Smooth muscle cell (in vitro differentiated cells): ENCODE measurements around the gene SLC24A3. TPM values are rescaled to one million over a fixed set of nuclear protein-coding genes. Genes with fewer than 3 reads are reported as not detected.

Experiments
- DNase-seq: peaks from one replicate; lab custom pipeline; 2025; ENCODE audit not compliant: unreplicated experiment; lab: John Stamatoyannopoulos, UW
- H2AFZ ChIP-seq: fragments of 200-600 bp; sonication (generic); 2 replicates; pipeline ENCODE4 v1.6.0; 2016; ENCODE audit warnings: antibody characterized with exemption, low read depth, mild to moderate bottlenecking
- H3F3A ChIP-seq: fragments of 200-600 bp; sonication (generic); 2 replicates; pipeline ENCODE4 v1.6.0; 2017; ENCODE audit warnings: antibody characterized with exemption, low read depth
- H3K27ac ChIP-seq: fragments of 200-600 bp; sonication (generic); 2 replicates; pipeline ENCODE4 v1.5.1; 2016; ENCODE audit warnings: low read depth, mild to moderate bottlenecking
- H3K27me3 ChIP-seq: fragments of 200-600 bp; sonication (generic); 2 replicates; pipeline ENCODE4 v1.6.1; 2016; ENCODE audit warnings: low read depth, mild to moderate bottlenecking
- H3K36me3 ChIP-seq: fragments of 200-600 bp; sonication (generic); 2 replicates; pipeline ENCODE4 v1.5.1; 2016; ENCODE audit warnings: low read depth
- H3K4me1 ChIP-seq: fragments of 200-600 bp; sonication (generic); 2 replicates; pipeline ENCODE4 v1.5.1; 2016; ENCODE audit warnings: low read depth
- H3K4me2 ChIP-seq: fragments of 200-600 bp; sonication (generic); 2 replicates; pipeline ENCODE4 v1.6.0; 2016; ENCODE audit warnings: mild to moderate bottlenecking
- H3K4me3 ChIP-seq: fragments of 200-600 bp; sonication (generic); 2 replicates; pipeline ENCODE4 v1.5.1; 2016; ENCODE audit warnings: mild to moderate bottlenecking
- H3K79me2 ChIP-seq: fragments of 200-600 bp; sonication (generic); 2 replicates; pipeline ENCODE4 v1.6.0; 2016; ENCODE audit warnings: low read depth, mild to moderate bottlenecking
- H3K9ac ChIP-seq: fragments of 200-600 bp; sonication (generic); 2 replicates; pipeline ENCODE4 v1.6.0; 2016; ENCODE audit warnings: low read depth
- H3K9me3 ChIP-seq: fragments of 200-600 bp; sonication (generic); replicated peaks from 2 replicates; pipeline ENCODE4 v1.5.1; 2016; ENCODE audit warnings: low read depth
- H4K20me1 ChIP-seq: fragments of 200-600 bp; sonication (generic); 2 replicates; pipeline ENCODE4 v1.6.0; 2016; ENCODE audit warnings: low read depth
- WGBS: methylation state at CpG from one replicate; pipeline ENCODE4 v1.1.7; 2016; ENCODE audit warnings: low lambda C conversion rate; 5-methylcytosine and 5-hydroxymethylcytosine counted together
- polyA plus RNA-seq: library from polyadenylated mRNA; unstranded; fragments of >200 nt; fragmentation: Nextera tagmentation; extraction: Ambion mirVana; gene quantifications from 2 replicates; pipeline ENCODE4 v1.2.1, GENCODE V29; 2016
- total RNA-seq: library from RNA; depleted of rRNA; stranded (reverse); fragments of >200 nt; gene quantifications from 2 replicates; pipeline ENCODE4 v1.2.3, GENCODE V29; 2014
- TF ChIP-seq, protein P1 (sequence below): fragments of 200-600 bp; sonication (generic); IDR thresholded peaks from 2 replicates; pipeline ENCODE4 v1.5.1; 2017; ENCODE audit warnings: borderline replicate concordance, mild to moderate bottlenecking, antibody characterized with exemption; ENCODE audit not compliant: insufficient read depth, poor library complexity, severe bottlenecking

The SLC24A3 gene
- total and polyA plus RNA-seq, 2 experiments from 2014 or later: 2.5 to 3.2 TPM

DNA sequence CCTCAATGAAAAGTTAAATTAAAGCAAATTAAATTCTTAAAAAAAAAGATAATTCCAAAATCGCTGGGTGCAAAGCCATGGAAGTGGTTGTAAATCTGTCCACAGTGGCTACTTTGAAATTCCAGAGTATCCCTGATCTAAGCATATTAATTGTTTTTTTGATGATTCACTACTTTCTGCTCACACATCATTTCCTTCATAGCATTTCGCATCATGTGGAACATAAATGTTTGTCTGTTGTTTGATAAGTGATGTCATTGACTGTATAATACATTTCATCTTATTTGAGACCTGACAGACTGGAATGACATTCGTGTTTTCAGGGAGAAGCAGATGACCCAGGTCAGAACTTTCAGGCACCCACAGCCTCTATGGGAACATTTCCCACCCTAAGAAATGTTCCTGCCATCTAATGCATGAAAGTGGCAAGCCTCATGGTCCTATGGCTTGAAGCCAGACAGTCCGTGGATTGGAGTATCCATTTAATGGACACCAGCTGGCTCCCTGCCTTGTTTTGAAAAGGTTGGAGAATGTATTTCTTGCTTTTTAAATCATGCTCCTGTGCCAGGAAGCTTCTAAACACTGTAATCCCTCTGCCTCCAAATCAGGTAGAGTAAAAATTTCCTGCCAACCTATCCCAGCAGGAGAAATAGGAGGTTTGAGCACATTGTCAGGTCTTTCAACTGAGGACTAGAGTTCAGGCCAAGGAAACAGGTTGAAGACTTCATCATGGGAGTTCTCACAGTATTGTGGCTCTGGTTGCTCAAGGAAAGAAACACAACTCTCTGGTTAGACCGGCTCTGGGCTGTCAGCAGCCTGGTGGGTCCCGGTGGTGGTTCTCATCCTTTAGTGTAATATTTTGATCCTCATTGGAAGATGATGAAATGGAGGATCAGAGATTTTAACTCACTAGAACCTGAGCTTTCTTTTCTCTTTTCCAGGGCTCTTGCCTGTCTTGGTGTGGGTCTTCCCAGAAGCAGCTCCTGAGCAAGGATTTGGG lies 157.9 kb downstream of the SLC24A3 start:
- Histone ChIP-seq H3K27ac (no peak overlapping the region), H3K27me3 (peaks cover 3% of the 10 kb centered on the region), H3F3A (no peaks in the 10 kb centered on the region), H3K4me3 (no peak overlapping the region), H4K20me1 (no peaks in the 10 kb centered on the region), H3K36me3 (no peaks in the 10 kb centered on the region), H3K79me2 (no peaks in the 10 kb centered on the region), H2AFZ (no peak overlapping the region), H3K4me2 (no peak overlapping the region), H3K9me3 (no peaks in the 10 kb centered on the region), H3K9ac (no peak overlapping the region), H3K4me1 (no peaks in the 10 kb centered on the region)
- DNase-seq: no peak
- TF ChIP-seq, protein P1, sequence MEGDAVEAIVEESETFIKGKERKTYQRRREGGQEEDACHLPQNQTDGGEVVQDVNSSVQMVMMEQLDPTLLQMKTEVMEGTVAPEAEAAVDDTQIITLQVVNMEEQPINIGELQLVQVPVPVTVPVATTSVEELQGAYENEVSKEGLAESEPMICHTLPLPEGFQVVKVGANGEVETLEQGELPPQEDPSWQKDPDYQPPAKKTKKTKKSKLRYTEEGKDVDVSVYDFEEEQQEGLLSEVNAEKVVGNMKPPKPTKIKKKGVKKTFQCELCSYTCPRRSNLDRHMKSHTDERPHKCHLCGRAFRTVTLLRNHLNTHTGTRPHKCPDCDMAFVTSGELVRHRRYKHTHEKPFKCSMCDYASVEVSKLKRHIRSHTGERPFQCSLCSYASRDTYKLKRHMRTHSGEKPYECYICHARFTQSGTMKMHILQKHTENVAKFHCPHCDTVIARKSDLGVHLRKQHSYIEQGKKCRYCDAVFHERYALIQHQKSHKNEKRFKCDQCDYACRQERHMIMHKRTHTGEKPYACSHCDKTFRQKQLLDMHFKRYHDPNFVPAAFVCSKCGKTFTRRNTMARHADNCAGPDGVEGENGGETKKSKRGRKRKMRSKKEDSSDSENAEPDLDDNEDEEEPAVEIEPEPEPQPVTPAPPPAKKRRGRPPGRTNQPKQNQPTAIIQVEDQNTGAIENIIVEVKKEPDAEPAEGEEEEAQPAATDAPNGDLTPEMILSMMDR: no peak
- WGBS: 92% methylated on average over 6 of the region's 6 CpGs

DNA sequence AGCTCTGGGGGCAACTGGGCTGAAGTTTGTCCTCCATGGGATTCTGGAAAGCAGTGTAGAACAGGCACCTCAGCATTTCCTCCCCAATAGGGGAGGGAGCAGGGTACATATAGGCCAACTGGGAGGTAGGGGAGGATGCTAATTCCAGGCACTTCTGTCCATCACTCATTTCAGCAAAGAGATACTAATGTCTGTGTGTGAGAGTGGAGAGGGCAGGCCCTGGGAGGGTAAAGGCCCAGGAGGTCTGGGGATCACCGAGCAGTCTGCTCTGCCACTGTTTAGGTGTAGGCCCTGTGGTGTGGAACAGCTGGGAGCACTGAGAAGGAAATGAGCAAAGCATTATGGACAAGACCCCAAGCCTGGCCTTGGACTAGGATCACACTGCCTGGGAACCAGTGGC lies 158.7 kb downstream of the SLC24A3 start:
- 100% methylated on average over 1 of the region's 1 CpG for WGBS
- Histone ChIP-seq H3K36me3 (no peaks in the 10 kb centered on the region), H3K4me1 (no peaks in the 10 kb centered on the region), H3F3A (no peaks in the 10 kb centered on the region), H2AFZ (no peak overlapping the region), H4K20me1 (no peaks in the 10 kb centered on the region), H3K27ac (no peak overlapping the region), H3K9me3 (no peaks in the 10 kb centered on the region), H3K9ac (no peak overlapping the region), H3K27me3 (peaks cover 3% of the 10 kb centered on the region), H3K79me2 (no peaks in the 10 kb centered on the region), H3K4me3 (no peak overlapping the region), H3K4me2 (no peak overlapping the region)
- no peak for DNase-seq
- TF ChIP-seq, protein P1: no peak

DNA sequence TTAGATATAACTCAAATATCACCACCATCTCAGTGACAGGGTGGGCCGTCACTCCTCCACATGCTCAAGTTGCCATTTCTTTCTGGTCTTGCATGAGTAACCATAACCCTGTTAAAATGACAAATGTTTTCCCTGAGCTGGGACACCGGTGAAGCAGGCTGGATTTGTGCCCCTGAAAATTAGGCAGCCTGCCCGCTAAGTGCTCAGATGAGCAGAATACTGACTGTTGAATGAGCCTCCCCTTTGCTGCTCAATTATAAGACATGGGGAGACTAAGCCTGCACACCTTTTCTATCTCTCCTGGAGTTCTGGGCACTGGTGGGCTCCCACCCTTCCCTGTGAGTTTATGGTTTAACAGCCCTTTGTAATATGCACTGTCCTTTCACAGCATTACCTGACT lies 161.8 kb downstream of the SLC24A3 start:
- Histone ChIP-seq H3K36me3 (no peaks in the 10 kb centered on the region), H3K4me1 (no peaks in the 10 kb centered on the region), H3K9me3 (no peaks in the 10 kb centered on the region), H3K4me2 (no peak overlapping the region), H3K27me3 (peaks cover 3% of the 10 kb centered on the region), H3K9ac (no peak overlapping the region), H3K4me3 (no peak overlapping the region), H4K20me1 (no peaks in the 10 kb centered on the region), H3K27ac (no peak overlapping the region), H3F3A (no peaks in the 10 kb centered on the region), H3K79me2 (no peaks in the 10 kb centered on the region), H2AFZ (no peak overlapping the region)
- no peak for DNase-seq
- TF ChIP-seq, protein P1: no peak
- 96% methylated on average over 3 of the region's 3 CpGs for WGBS
